Measurements from ENCODE around the gene ETFBKMT. TPM values are rescaled to one million over a fixed set of nuclear protein-coding genes. Genes with fewer than 3 reads are reported as not detected.

The ETFBKMT gene, protein sequence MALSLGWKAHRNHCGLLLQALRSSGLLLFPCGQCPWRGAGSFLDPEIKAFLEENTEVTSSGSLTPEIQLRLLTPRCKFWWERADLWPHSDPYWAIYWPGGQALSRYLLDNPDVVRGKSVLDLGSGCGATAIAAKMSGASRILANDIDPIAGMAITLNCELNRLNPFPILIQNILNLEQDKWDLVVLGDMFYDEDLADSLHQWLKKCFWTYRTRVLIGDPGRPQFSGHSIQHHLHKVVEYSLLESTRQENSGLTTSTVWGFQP
- 1.2 and 1.7 TPM in 2 replicates for total RNA-seq

DNA sequence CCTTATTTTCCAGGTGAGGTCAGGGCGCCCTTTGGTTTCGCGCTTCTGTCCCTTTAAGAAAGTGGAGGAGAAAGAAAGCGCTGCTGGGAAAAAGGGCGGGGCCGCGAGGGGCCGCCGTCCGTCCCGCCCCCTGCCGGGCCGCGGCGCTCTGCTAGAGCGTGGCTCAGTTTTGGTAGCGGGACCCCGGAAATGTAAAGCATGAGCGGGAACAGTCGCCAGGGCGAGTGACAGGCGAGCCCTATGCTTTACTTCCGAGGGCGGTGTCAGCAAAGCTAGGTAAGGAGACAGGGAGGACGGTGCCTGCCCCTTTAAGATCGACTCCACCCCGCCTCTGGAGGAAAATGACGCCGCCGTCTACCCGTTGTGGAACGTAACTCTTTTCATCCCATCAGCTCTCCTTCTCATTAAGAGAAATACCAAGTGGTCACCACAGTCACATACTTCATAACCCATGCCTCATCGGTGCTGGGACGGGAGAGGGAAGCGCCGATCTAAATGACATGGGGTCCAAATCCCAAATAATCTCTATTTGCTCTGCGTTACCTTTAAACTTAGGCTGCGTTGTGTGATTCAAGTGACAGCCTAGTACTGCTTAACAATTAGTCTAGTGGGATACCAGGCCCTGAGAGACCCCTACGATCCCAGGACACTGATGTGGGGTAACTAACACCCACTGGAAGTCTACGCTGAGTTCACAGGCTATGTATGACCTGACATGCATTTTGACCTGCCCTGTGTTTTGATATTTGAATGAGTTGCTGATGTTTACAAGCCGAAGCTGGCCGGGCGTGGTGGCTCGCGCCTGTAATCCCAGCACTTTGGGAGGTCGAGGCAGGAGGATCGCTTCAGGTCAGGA lies at the start of gene ETFBKMT:
TSS of gene ETFBKMT (plus strand) at position 602 of the 856 bp plus-strand sequence. CDS start 2,266 bp downstream, outside the sequence.

Other genes starting within 250 kb of the ETFBKMT start
- gene DENND5B, start 68.6 kb upstream of the ETFBKMT start, total RNA-seq: 3.6 and 4.5 TPM in 2 replicates
- gene AMN1, start 69.3 kb downstream of the ETFBKMT start, total RNA-seq: 9.2 and 17.7 TPM in 2 replicates

Measured in tracheal epithelial cell (primary cell).